ENCODE data around the gene TMEM203.

GRCh38 chr9:137221095-137221505, 15.7 kb upstream of the TMEM203 start:
- TF ChIP-seq POLR2A (IDR thresholded peaks at IDR 0.05) (no peak), CTCF (IDR thresholded peaks at IDR 0.05) (no peak)

All from lower leg skin (tissue), 3 donors.